GM21737 (cell line): ENCODE data around the gene NDN.
"Not testable (repeated sequence)": the region's sequence is repeated elsewhere in the genome, so short reads cannot be mapped to it uniquely, and the experiment has no call there.

Source experiments
- ATAC-seq: cut with Tn5 transposase; IDR thresholded peaks from one replicate; pipeline ENCODE4 v1.9.1; 2021; ENCODE audit warnings: mild to moderate bottlenecking, moderate library complexity; ENCODE audit not compliant: unreplicated experiment

The NDN gene, protein sequence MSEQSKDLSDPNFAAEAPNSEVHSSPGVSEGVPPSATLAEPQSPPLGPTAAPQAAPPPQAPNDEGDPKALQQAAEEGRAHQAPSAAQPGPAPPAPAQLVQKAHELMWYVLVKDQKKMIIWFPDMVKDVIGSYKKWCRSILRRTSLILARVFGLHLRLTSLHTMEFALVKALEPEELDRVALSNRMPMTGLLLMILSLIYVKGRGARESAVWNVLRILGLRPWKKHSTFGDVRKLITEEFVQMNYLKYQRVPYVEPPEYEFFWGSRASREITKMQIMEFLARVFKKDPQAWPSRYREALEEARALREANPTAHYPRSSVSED

GRCh38 chr15:23687143-23687470 is at the start of gene NDN:
Gene NDN (minus strand): TSS chr15:23687305. CDS start chr15:23687217, 88 bp downstream.
- no peak for ATAC-seq

DNA sequence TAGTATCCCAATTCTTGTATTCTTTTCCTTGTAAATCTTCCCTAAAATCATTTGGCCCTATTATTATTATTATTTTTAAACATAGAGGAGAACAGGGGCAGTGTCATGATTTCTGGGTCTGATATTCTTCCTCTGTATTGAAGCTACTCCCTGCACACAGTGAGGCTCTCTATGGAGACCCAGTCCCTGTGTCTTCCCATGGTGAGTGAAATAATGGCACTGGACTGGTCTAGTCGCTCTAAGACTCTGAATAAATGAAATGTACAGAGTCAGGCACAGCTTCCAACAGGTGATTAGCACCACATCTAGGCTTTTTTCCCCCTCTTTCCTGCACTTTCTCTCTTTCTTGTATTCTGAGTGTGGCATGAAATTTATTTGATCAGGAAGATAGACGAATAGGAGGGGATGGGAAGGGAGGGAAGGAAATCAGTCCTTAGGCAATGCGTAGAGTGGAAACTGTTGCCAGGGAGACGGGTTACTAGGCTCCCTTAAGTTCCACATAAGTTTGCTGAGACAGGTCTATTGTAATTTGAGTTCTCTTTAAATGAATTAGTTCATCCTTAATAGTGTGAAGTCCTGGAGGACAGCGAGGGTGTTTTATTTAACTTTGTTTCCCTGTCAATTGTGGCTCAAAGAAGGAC is 49.0 kb upstream of the NDN start:
- no peak for ATAC-seq

GRCh38 chr15:23734862-23735261 is 47.8 kb upstream of the NDN start:
- no peak for ATAC-seq

- not testable (repeated sequence) for ATAC-seq
Observed at GRCh38 chr15:23713874-23714656, 27.0 kb upstream of the NDN start.

- no peak for ATAC-seq
Observed at GRCh38 chr15:23708332-23708731, 21.2 kb upstream of the NDN start.

GRCh38 chr15:23695282-23695681 is 8.2 kb upstream of the NDN start:
- ATAC-seq, result no peak

GRCh38 chr15:23694592-23694991 is 7.5 kb upstream of the NDN start:
- no peak for ATAC-seq

- no peak for ATAC-seq
Observed at GRCh38 chr15:23690450-23690852, 3.3 kb upstream of the NDN start.

GRCh38 chr15:23690015-23690414 is 2.9 kb upstream of the NDN start:
- no peak for ATAC-seq

DNA sequence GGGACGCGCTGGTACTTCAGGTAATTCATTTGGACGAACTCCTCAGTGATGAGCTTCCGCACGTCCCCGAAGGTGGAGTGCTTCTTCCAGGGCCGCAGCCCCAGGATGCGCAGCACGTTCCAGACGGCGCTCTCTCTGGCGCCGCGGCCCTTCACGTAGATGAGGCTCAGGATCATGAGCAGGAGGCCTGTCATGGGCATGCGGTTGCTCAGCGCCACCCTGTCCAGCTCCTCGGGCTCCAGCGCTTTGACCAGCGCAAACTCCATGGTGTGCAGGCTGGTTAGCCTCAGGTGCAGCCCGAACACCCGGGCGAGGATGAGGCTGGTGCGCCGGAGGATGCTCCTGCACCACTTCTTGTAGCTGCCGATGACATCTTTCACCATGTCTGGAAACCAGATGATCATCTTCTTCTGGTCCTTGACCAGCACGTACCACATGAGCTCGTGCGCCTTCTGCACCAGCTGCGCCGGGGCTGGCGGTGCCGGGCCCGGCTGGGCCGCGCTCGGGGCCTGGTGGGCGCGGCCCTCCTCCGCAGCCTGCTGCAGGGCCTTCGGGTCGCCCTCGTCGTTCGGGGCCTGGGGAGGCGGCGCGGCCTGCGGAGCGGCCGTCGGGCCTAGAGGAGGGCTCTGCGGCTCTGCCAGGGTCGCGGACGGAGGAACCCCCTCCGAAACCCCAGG is 501 bp downstream of the NDN start:
- ATAC-seq, result no peak

DNA sequence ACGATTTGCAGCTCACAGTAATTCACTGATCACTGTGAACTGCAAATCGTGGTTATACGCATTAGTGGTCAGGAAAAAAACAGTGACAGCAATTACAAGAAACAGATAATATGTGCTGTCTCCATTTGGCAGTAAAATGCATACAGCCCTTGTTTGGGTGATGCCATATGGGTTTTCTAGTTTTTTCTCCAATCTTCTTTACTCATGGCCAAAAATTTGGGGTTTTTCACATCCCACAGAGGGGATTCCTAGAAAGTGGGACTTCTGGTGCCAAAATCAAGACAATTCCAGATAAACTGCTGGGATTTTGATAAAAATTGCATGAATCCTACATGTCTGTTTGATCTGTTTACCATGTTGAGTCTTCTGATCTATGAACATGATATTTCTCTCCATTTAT is 15.6 kb downstream of the NDN start:
- no peak for ATAC-seq

- no peak for ATAC-seq
Observed at GRCh38 chr15:23670970-23671369, 16.1 kb downstream of the NDN start.

DNA sequence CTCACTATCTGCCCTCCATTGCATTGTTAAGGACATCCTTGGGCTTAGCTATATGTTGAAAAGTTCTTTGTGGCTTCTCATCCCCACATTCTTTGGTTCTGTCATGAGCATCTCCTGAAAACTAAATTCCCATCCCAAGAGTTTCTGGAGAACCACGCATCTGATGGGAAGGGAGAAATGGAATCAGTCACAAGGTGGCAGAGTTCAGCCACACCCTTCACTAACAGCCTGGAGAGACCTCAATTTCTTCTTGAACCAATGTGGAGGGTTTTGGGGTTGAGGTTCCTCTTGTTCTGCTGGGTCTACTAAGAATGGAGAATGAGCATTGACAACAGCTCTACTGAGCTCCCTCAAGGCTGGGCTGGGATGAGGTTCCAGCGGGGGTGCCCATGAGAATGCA is 23.9 kb downstream of the NDN start:
- no peak for ATAC-seq

- no peak for ATAC-seq
Observed at GRCh38 chr15:23648920-23649515, 38.1 kb downstream of the NDN start.

GRCh38 chr15:23647421-23648370 is 39.4 kb downstream of the NDN start, which contains the start of gene MAGEL2:
Gene MAGEL2 (minus strand): TSS chr15:23647867. CDS start chr15:23647742, 125 bp downstream.
- ATAC-seq, result no peak

- no peak for ATAC-seq
Observed at GRCh38 chr15:23647001-23647295, 40.2 kb downstream of the NDN start.

DNA sequence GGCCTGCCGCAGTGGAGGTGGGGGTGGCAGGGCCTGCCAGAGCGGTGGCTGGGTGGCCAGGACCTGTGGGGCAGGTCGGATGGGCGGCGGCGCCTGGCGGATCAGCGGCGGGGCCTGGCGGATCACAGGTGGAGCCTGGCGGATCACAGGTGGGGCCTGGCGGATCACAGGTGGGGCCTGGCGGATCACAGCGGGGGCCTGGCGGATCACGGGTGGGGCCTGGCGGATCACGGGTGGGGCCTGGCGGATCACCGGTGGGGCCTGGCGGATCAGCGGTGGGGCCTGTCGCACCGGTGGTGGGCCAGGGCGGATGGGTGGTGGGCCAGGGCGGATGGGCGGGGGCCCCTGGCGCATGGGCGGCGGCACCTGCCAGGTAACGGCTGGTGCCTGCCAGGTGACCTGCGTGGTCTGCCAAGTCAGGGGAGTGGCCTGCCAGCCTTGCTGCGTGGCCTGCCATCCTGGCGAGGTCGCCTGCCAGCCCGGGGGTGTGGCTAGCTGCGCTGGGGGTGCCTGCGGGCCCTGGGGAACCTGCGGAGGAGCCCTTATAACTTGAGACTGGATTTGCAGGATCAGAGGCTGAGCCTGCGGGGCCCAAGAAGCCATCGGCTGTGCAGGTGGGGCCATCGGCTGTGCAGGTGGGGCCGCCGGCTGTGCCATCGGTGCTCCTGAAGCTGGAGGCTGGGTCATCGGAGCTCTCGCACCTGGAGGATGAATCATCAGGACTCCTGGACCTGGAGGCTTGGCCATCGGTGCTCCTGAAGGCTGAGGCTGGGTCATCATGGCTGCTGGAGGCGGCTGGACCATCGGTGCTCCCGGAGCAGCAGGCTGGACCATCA is 40.7 kb downstream of the NDN start:
- ATAC-seq, result no peak

GRCh38 chr15:23645371-23646164 is 41.5 kb downstream of the NDN start:
- ATAC-seq, result no peak
